NCI-H2029 treated with DMSO at 0.1 percent for 48 hours (cell line): Measurements from ENCODE around the gene USP53.
A peak's percentile ranks its signal among the peaks of the same experiment; 100 is the strongest.
"Not testable (repeated sequence)": the region's sequence is repeated elsewhere in the genome, so short reads cannot be mapped to it uniquely, and the experiment has no call there.

ENCODE experiments used
- DNase-seq: peaks from one replicate; lab custom pipeline; 2025; lab: John Stamatoyannopoulos, UW

The USP53 gene

DNA sequence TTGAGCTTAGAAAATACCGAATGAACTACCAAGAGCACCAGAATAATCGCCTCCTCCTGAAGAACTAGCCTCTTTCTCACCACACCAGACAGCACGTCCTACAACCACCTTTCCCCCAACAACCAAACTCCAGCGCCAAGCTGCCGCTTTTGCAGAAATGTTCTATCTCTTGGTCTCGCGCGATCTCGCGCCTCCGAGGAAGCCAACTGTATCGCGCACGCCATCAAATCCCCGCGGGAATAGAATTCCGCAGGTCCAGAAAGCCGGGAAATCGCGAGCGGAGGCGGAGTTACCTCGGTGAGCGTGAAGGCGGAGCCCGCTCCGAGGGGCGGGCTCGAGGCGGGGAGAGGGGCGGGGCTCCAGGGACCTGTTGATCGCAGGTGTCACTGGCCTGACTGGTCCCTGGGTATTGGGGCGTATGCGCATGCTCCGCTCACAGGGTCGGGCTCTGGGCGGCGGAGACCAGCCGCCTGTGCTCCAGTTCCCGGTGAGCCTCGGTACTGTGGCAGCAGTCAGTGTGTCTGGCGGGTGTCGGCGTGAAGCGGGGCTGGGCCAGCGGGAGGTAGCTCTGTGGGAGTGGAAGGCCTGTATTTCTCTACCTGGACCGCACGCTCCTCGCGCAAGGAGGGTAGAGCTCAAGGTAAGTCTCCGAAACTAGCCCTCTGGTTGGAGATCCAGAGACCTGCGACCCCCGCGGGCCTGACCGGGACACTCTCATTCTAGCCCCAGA, at the start of gene USP53:
TSS of gene USP53 (plus strand) at position 480 of the 730 bp plus-strand sequence. CDS start 27,047 bp downstream, outside the sequence.
- DNase-seq: peak; percentile 81

DNA sequence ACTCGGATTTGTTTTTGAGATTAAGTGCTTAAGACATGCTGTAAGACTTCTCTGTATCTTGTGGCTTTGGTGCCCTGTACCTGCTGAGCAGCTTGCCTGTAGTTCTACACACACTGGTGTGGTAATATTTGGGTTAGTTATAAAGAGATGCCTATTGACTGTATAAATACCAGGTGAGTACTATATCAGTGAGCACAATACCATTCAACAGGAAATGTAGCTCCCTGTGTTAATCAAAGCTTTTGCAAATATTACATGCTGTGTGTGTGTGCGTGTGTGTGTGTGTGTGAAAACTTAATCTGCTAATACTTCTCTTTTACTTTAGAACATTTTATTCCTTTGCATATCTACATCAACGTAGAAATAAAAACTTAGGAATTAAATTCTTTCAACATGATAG, 46.7 kb upstream of the USP53 start:
- no peak for DNase-seq

DNA sequence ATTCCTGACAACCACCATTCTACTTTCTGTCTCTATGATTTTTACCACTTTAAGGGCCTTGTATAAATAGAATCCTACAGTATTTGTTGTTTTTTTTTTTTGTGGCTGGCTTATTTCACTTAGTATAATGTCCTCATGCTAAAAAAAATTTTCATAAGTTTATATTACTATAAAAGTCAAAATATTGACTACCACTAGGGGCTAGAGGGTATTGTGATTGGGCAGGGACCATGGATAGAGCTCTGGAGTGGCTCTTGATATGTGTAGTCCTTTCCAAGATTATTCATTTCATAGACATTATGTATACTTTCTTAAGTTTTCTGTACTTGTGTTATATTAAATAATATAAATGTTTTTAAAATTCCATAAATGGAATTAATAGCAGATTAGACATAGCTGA, 42.3 kb upstream of the USP53 start:
- DNase-seq: no peak

DNA sequence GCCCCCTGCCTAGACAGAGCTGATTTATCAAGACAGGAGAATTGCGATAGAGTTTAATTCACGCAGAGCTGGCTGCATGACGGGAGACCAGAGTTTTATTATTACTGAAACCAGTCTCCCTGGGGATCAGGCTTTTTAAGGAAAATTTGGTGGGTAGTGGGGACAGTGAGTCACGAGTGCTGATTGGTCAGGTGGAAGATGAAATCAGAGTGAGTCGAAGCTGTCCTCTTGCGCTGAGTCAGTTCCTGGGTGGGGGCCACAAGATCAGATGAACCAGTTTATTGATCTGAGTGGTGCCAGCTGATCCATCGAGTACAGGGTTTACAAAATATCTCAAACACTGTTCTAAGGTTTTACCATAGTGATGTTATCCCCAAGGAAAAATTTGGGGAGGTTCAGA, 40.3 kb upstream of the USP53 start:
- DNase-seq: no peak

DNA sequence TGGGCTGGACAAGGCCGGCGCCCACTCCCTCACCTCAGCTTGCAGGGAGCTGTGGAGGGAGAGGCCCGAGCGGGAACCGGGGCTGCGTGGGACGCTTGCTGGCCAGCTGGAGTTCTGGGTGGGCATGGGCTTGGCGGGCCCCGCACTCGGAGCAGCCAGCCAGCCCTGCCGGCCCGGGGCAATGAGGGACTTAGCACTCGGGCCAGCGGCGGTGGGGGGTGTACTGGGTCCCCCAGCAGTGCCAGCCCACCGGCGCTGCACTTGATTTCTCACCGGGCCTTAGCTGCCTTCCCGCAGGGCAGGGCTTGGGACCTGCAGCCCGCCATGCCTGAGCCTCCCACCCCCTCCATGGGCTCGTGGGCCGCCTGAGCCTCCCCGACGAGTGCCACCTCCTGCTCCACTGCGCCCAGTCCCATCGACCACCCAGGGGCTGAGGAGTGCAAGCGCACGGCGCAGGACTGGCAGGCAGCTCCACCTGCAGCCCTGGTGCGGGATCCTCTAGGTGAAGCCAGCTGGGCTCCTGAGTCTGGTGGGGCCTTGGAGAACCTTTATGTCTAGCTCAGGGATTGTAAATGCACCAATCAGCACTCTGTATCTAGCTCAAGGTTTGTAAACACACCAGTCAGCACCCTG, 38.7 kb upstream of the USP53 start:
- not testable (repeated sequence) for DNase-seq

DNA sequence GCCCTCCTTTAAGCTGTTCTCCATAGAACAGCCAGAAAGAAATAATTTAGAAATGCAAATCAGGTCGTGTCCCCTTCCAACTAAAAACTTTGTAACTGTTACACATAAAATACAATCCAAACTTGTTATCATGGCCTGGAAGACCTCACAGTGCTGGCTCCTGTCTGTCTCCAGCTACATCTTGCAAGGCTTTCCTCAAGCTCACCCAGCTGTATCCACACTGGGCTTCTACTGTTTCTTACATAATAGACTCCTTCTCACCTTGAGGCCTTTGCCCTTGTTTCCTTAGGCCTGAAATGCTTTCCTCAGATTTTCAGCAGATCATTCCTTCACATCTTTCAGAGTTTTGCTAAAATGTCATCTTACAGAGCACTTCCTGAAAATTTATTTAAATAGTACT, 33.5 kb upstream of the USP53 start:
- DNase-seq: no peak

DNA sequence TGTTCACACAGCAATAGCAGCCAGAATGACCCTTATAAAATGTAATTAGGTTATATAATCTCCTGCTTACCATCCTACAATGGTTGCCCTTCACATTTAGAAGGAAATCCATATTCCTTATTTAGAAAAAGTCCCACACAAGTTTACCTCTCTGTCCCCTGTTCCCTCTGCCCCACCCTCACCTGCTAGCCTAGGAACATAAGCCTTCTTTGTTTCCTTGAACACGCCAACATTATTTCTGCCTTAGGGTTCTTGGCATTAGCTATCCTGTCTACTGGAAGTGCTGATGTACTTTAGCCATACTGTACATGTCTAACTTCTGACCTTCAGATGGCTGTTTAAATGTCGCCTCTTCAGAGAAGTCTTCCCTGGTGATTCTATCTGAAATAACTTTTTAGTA, 28.4 kb upstream of the USP53 start:
- no peak for DNase-seq

DNA sequence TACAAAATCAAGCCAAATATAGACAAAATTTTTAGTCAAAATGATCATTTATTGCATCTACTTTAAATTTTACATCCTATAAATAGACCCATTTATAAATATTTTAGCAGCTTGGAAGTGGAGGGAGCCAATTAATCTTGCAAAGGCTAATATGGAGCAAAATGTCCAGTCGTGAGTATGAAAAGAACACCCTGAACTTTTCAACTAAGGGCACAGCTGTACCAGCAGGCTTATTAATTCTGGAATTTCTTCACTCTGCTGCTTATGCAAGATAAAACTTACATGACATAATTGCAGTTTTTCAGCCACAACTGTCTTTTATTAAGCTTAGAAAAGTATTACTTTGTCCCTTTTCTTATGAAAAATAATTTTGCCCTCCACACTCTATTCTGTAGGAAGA, 22.9 kb upstream of the USP53 start:
- DNase-seq: no peak

DNA sequence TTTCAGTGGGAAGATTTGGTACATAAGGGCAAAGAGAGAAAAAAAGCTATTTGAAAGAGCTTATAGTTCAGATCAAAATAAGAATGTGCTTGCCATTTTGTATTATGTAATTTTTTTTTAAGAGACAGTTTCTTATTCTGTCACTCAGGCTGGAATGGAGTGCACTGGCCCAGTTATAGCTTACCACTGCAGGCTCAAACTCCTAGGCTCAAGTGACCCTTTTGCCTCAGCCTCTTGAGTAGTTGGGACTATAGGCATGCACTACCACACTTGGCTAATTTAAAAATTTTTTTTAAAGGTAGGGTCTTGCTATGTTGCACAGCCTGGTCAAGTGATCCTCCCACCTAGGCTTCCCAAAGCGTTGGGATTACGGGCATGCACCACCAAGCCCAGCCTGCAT, 22.2 kb upstream of the USP53 start:
- no peak for DNase-seq

DNA sequence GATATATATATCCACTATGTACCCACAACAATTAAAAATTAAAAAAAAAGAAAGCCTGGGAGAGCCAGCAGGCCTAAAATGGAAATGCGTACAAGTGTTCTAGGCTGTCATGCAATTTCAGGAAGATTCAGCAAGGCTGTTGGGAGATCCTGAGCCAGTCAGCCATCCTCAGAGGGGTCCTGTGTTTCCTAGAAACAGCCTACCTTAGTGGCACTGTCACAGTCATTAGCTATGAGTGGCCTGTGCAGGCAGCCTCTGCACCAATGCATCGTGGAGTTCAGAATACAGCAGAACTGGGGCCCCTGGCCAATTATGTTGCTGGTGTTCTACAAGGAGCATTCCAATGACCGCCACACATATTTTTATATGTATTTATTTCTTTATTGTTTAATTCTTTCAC, 21.0 kb upstream of the USP53 start:
- no peak for DNase-seq

DNA sequence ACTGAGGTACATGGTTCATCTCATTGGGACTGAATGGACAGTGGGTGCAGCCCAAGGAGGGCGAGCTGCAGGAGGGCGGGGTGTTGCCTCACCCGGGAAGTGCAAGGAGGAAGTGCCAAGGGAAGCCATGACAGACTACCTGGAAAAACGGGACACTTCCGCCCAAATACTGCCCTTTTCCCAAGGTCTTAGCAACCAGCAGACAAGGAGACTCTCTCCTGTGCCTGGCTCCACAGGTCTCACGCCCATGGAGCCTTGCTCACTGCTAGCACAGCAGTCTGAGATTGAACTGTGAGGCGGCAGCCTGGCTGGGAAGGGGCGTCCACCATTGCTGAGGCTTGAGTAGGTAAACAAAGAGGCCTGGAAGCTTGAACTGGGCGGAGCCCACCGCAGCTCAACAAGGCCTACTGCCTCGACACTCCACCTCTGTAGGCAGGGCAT, 14.7 kb upstream of the USP53 start:
- DNase-seq: no peak

DNA sequence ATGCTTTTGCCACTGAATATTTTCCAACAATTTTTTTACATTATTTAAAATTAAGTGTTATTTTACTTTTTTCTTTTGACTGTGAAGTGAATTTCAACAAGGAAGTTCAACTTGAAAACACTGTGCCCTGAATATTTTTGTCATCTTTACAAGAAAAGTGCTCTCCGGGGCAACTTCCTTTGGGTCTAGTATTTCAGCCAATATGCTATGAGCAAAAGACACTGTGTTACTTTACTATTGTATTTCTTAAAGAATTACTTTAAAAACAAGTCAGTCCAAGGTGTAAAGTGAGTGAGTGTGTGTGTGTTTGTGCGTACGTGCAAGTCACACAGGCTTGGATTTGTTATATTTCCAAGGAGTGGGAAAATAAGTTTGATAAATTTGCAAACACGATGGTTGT, 7.6 kb upstream of the USP53 start:
- no peak for DNase-seq

DNA sequence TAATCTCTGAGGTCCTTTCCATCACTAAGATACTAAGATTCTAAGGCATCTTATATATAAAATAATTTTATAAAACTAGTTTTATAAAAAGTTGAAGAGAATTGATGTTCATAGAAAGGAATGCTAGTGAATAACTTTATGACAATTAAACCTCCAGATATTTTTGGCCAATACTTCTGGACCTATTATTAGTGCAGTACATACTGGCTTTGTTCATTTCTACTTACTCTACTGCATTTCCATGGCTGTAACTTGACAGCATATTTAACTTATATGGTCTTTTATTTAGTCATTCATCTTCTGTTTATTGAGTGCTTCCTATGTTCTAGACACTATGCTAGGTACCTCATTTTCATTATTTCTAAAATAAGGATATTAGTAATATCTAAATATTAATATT, 6.8 kb upstream of the USP53 start:
- DNase-seq: no peak

DNA sequence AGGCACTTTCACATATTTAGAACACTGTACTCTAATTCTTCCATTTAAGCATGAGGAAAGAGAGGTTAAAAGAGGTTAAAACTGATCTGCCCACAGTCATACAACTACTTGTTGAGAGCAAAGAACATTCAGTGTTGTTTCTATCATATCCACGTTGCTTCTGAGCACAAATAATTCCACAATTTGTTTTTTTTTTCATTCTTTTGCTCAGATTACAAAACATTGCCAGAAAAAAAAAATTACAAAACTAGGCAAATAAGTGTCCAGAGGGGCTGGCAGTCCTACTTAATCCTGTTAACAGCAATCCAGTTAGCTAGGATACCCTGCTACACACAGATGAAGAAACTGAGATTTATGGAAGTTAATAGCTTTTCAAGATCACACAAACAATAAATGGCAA, 6.3 kb upstream of the USP53 start:
- DNase-seq: no peak

DNA sequence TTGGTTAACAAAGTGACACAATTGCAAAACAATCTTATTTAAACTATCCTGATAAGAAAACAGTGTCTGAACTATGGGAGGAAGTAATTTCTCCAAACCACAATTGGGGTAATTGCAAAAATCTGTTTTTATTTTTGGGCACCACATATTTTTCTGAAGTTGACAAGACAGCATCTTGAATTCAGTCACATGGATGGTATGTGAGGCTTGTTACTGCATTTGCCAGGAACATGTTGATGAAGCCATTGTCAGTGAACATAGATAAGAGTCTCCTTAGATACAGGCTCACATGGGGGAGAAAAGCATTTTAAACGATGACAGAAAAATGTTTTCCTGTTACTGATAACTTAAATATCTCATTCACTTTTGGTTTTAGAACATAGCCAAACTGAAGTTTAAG, 5.5 kb upstream of the USP53 start:
- no peak for DNase-seq

DNA sequence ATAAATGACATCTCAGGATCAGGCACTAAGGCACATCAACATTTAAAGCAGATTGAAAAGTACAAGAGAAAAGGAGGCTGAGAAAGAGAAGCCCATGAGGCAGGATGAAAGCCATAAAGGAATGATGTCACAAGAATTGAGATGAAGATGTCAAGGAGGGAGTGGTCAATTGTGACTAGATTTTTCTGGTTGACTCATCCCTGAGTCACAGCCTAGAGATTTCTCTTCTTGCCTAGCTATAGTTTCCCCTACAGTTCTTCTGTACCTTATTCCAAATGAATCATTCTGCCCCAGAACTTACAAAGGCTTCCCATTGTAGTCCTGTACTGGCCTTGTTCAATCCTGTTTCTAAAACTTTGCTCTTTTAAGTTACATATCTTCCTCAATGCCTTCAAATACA, 3.4 kb upstream of the USP53 start:
- DNase-seq: no peak

DNA sequence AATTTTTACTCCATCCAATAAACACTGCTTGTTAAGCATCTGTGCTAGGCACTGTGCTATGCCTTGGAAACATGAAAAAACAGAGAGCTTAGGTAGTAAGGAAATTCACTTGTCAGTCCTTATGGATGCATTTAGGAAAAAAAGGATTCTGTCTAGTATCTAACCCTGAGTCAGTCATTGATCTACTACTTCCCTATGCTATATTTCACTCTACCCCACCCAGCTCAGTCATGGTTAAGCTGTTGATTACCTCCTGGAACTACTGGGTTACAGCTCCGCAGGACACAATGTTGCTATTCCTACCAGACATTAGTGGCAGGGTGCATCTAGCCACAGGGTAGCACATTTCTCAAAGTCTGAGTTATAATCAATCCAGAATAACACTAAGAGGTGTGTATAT, 2.9 kb upstream of the USP53 start:
- no peak for DNase-seq

DNA sequence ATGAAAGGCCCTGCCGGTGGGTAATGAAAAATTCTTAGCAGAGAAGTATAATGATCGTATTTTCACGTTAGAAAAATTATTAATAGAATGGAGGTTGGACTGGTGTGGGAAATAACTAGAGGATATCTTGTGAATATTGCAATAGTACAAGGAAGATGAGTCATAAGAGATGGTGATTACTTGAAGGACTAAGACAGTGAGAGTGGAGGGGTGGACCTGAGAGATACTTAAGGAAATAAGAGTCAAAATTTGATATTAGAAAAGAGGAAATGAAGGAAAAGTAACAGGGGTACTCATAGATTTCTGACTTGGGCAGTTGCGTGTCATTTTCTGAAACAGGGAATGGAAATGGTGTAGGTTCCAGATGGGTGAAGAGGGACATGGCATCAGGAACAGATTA, 1.7 kb upstream of the USP53 start:
- no peak for DNase-seq

DNA sequence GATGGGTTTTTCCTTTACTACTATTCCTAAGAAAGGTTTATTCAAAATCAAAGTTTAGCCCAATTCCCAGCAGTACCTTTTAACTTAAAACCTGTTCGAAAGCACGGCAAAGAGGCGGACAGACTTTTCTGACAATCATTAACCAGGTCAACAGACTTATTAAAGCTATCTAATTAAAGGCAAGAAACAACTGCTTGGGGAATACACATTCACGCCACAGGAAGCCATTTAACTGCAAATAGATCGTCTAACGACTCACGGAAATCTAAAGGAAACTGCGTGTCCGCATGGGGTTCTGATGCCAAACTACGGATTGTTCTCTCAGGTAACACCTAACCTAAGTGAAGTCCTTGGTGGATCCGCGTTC, 663 bp upstream of the USP53 start:
- no peak for DNase-seq

DNA sequence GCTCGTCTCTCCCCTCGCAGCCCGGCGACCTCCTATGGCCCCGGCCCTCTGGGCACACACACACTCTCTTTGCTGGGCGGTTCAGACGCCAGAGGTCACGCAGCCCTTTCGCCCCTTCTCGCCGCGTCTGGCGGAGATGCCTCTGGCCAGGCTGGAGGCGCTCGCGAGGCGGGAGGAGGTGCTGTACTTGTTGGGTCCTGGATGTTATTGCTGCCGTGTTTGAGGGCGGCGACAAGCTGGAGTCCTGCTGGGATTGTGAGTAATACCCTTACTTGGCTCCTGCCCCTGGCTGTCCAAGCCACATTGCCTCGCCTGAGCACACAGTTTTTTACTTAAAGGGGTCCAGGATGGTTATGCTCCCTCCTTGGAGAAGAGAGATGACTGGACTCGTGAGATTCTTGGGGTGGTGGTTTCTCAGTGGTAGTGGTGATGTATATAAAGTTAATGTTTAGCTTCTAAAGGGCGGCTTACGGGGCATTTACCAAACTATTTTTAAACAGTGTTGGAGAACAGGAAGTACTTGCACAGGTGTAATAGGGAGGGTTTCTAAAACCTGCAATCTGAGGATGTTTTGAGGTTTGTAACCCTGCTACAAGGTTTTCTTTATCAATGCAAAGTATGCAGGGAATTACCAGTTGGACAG, 572 bp downstream of the USP53 start:
- DNase-seq: peak; percentile 21

DNA sequence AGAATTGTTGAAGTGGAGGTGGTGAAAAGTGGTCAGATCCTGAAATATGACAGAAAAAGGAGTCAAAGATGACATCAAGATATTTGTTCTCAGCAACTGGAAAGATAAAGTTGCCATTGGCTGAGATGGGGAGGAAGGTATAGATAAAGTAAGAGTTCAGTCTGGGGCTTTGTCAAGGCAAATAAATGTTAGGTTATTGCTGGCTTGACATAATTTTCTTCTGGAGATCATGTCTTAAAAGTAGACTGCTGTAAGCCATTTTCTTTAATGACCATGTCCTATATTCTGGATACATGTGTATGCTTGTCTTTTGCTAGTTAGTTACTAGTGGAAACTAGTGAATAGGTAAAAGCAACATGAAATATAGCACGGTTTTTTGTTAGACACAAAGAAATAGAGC, 5.6 kb downstream of the USP53 start:
- DNase-seq: no peak

DNA sequence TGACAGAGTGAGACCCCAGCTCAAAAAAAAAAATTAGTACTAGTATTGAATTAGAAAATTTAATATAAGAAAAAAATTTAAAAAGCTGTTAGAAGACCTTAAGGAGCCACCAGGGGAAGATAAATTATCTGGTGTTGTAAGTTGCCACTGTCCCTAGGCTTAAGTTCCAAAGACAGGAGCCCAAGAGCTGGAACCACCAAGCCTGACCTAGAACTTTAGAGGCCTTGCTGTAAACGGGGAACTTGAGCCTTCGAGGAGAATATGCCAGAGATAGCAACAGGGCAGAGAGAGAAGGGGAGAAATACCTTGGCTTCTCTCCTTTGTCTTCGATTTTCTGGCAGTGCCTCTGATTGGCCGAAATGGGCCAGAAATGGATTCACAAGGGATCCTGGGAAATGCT, 8.9 kb downstream of the USP53 start:
- DNase-seq: no peak

DNA sequence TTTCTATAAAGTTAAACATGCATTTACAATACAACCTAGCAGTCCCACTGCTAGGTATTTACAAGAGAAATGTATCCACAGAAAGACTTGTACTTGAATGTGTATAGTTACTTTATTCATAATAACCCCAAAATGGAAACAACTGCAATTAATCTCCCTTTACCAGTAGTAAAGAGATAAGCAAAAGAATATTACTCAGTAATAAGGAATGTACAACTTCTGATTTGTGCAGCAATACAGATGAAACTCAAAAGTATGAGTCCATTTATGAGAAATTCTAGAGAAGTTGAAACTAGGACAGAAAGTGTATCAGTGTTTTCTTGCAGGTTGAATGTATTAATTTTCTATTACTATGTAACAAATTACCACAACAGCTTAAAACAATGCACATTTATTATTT, 15.2 kb downstream of the USP53 start:
- no peak for DNase-seq

DNA sequence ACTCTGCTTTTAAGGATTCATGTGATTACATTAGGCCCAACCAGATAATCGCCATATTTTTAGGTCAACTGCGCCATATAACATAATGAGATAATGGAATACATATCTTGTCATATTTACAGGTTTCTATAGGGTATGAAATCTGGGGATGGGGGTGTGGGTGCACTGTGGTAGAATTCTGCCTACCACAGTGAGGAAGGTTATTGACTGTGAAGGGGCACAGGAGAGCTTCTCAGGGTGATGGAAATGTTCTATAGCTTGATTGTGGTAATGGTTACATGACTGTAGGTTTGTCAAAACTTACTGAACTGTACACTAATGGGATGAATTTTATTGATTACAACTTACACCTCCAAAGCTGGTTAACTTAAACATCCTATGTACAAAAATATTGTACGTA, 15.9 kb downstream of the USP53 start:
- no peak for DNase-seq
